Karpas-422 (cell line): ENCODE data around the gene ANXA2R. TPM values are rescaled to one million over a fixed set of nuclear protein-coding genes. Genes with fewer than 3 reads are reported as not detected.
A peak's percentile ranks its signal among the peaks of the same experiment; 100 is the strongest.
"Not testable (repeated sequence)": the region's sequence is repeated elsewhere in the genome, so short reads cannot be mapped to it uniquely, and the experiment has no call there.

ENCODE experiments used
- DNase-seq: peaks from one replicate; pipeline ENCODE4 v3.0.0-alpha.2; 2015
- H2AFZ ChIP-seq: fragments of 200-600 bp; sonication (generic); 2 replicates; pipeline ENCODE4 v1.6.1; 2014; ENCODE audit warnings: antibody characterized with exemption, low read length, mixed read lengths
- H3K27ac ChIP-seq: fragments of 200-600 bp; sonication (generic); 2 replicates; pipeline ENCODE4 v1.5.1; 2014; ENCODE audit warnings: mild to moderate bottlenecking, low read length, moderate library complexity
- H3K27me3 ChIP-seq: fragments of 200-600 bp; sonication (generic); 2 replicates; pipeline ENCODE4 v1.6.1; 2014; ENCODE audit warnings: low read length, mixed read lengths
- H3K36me3 ChIP-seq: fragments of 200-600 bp; sonication (generic); 2 replicates; pipeline ENCODE4 v1.6.1; 2014; ENCODE audit warnings: low read length, mixed read lengths; ENCODE audit not compliant: insufficient read depth
- H3K4me1 ChIP-seq: fragments of 200-600 bp; sonication (generic); 2 replicates; pipeline ENCODE4 v1.6.1; 2014; ENCODE audit warnings: mild to moderate bottlenecking, low read length, mixed read lengths
- H3K4me2 ChIP-seq: fragments of 200-600 bp; sonication (generic); 2 replicates; pipeline ENCODE4 v1.6.1; 2014; ENCODE audit warnings: low read length, low read depth, mild to moderate bottlenecking; ENCODE audit not compliant: poor library complexity, severe bottlenecking
- H3K4me3 ChIP-seq: fragments of 200-600 bp; sonication (generic); 2 replicates; pipeline ENCODE4 v1.5.1; 2014; ENCODE audit warnings: mild to moderate bottlenecking, antibody characterized with exemption, low read length, mixed read lengths
- H3K79me2 ChIP-seq: fragments of 200-600 bp; sonication (generic); 2 replicates; pipeline ENCODE4 v1.6.1; 2014; ENCODE audit warnings: mild to moderate bottlenecking, low read length, mixed read lengths
- H3K9ac ChIP-seq: fragments of 200-600 bp; sonication (generic); 2 replicates; pipeline ENCODE4 v1.6.0; 2014; ENCODE audit warnings: low read length
- H3K9me2 ChIP-seq: fragments of 200-600 bp; sonication (generic), shearing (Covaris generic); replicated peaks from 2 replicates; pipeline ENCODE4 v1.6.0; 2014; ENCODE audit warnings: mild to moderate bottlenecking, low read length, moderate library complexity; ENCODE audit not compliant: insufficient read depth
- H3K9me3 ChIP-seq: fragments of 300-700, 200-600 bp; sonication (generic); 2 replicates; pipeline ENCODE4 v1.6.1; 2014; ENCODE audit warnings: low read length, mixed read lengths
- H4K20me1 ChIP-seq: fragments of 200-600 bp; sonication (generic); 2 replicates; pipeline ENCODE4 v1.6.1; 2014; ENCODE audit warnings: mild to moderate bottlenecking, antibody characterized with exemption, low read length, low read depth; ENCODE audit not compliant: insufficient read depth
- total RNA-seq: library from RNA; depleted of rRNA; stranded (reverse); fragments of >200 nt; shearing (Covaris generic); gene quantifications from 2 replicates; pipeline ENCODE4 v1.2.3, GENCODE V29; 2014; ENCODE audit warnings: low replicate concordance

ANXA2R gene
- total RNA-seq, 1 experiment from 2014 or later: 9.0 TPM

GRCh38 chr5:43065387-43065947 lies 25.3 kb upstream of the ANXA2R start:
- no peaks in the 10 kb centered on the region for H4K20me1 ChIP-seq
- peaks cover 38% of the 10 kb centered on the region for H3K79me2 ChIP-seq
- no peaks in the 10 kb centered on the region for H3K9me3 ChIP-seq
- H2AFZ ChIP-seq: peak overlapping the region; percentile 11; the same call in 1 of the 2 replicates
- no peaks in the 10 kb centered on the region for H3K27me3 ChIP-seq
- no peaks in the 10 kb centered on the region for H3K9me2 ChIP-seq
- H3K4me1 ChIP-seq: peaks cover 38% of the 10 kb centered on the region
- H3K4me2 ChIP-seq: peak overlapping the region; percentile 94
- no peaks in the 10 kb centered on the region for H3K36me3 ChIP-seq
- peak overlapping the region; percentile 92 for H3K9ac ChIP-seq
- peak overlapping the region; percentile 90 for H3K27ac ChIP-seq
- H3K4me3 ChIP-seq: peak overlapping the region; percentile 85
- peak; percentile 81 for DNase-seq

- no peak overlapping the region for H3K27ac ChIP-seq
These were observed 23.6 kb upstream of the ANXA2R start for GRCh38 chr5:43063721-43064171.

GRCh38 chr5:43061352-43062075 lies 21.4 kb upstream of the ANXA2R start:
- Histone ChIP-seq H3K4me3 (no peak overlapping the region), H3K9me2 (no peaks in the 10 kb centered on the region), H4K20me1 (no peaks in the 10 kb centered on the region), H3K9ac (no peak overlapping the region), H3K9me3 (no peaks in the 10 kb centered on the region), H3K4me1 (peaks cover 10% of the 10 kb centered on the region), H3K36me3 (no peaks in the 10 kb centered on the region), H3K27me3 (no peaks in the 10 kb centered on the region), H3K79me2 (peaks cover 5% of the 10 kb centered on the region), H3K27ac (no peak overlapping the region), H2AFZ (no peak overlapping the region), H3K4me2 (no peak overlapping the region)
- peak; percentile 39 for DNase-seq

More at GRCh38 chr5:43063721-43064171, 23.6 kb upstream of the ANXA2R start:
- peak; percentile 40 for DNase-seq
- Histone ChIP-seq H3K9me2 (no peaks in the 10 kb centered on the region), H4K20me1 (no peaks in the 10 kb centered on the region), H3K9me3 (no peaks in the 10 kb centered on the region), H3K27me3 (no peaks in the 10 kb centered on the region), H3K36me3 (no peaks in the 10 kb centered on the region), H3K79me2 (peaks cover 28% of the 10 kb centered on the region), H2AFZ (no peak overlapping the region), H3K4me3 (no peak overlapping the region), H3K4me1 (peaks cover 26% of the 10 kb centered on the region), H3K9ac (no peak overlapping the region), H3K4me2 (no peak overlapping the region)

GRCh38 chr5:43060020-43060419 lies 19.9 kb upstream of the ANXA2R start:
- not testable (repeated sequence) for H3K27ac ChIP-seq, DNase-seq, H2AFZ ChIP-seq, H3K9me3 ChIP-seq, H3K4me3 ChIP-seq, H3K9ac ChIP-seq, H3K79me2 ChIP-seq, H3K36me3 ChIP-seq, H4K20me1 ChIP-seq, H3K4me2 ChIP-seq, H3K27me3 ChIP-seq, H3K9me2 ChIP-seq, H3K4me1 ChIP-seq

- H3K9ac ChIP-seq, DNase-seq, H3K4me1 ChIP-seq, H2AFZ ChIP-seq, H4K20me1 ChIP-seq, H3K4me3 ChIP-seq, H3K79me2 ChIP-seq, H3K36me3 ChIP-seq, H3K9me2 ChIP-seq, H3K27me3 ChIP-seq, H3K27ac ChIP-seq, H3K9me3 ChIP-seq, H3K4me2 ChIP-seq: not testable (repeated sequence)
These were observed 15.0 kb upstream of the ANXA2R start for GRCh38 chr5:43055098-43055497.

- H3K4me3 ChIP-seq: no peak overlapping the region
- no peaks in the 10 kb centered on the region for H3K79me2 ChIP-seq
- no peak overlapping the region for H3K4me2 ChIP-seq
- no peak overlapping the region for H3K27ac ChIP-seq
- H3K36me3 ChIP-seq: no peaks in the 10 kb centered on the region
- no peak overlapping the region for H3K9ac ChIP-seq
- H3K27me3 ChIP-seq: no peaks in the 10 kb centered on the region
- H2AFZ ChIP-seq: no peak overlapping the region
- H3K9me3 ChIP-seq: no peaks in the 10 kb centered on the region
- no peak for DNase-seq
- H3K4me1 ChIP-seq: no peaks in the 10 kb centered on the region
- H4K20me1 ChIP-seq: peaks cover 4% of the 10 kb centered on the region; the same call in 1 of the 2 replicates
- H3K9me2 ChIP-seq: no peaks in the 10 kb centered on the region
These were observed 11.6 kb upstream of the ANXA2R start for GRCh38 chr5:43051684-43052083.

GRCh38 chr5:43050384-43050783 lies 10.3 kb upstream of the ANXA2R start:
- Histone ChIP-seq H3K36me3 (no peaks in the 10 kb centered on the region), H3K79me2 (no peaks in the 10 kb centered on the region), H3K4me1 (no peaks in the 10 kb centered on the region), H3K9me2 (no peaks in the 10 kb centered on the region), H3K4me2 (no peak overlapping the region), H3K9me3 (no peaks in the 10 kb centered on the region), H4K20me1 (peaks cover 4% of the 10 kb centered on the region; the same call in 1 of the 2 replicates), H2AFZ (no peak overlapping the region), H3K27ac (no peak overlapping the region), H3K4me3 (no peak overlapping the region), H3K9ac (no peak overlapping the region), H3K27me3 (no peaks in the 10 kb centered on the region)
- peak; percentile 39 for DNase-seq

- Histone ChIP-seq H3K9ac (no peak overlapping the region), H3K4me3 (no peak overlapping the region), H3K4me1 (no peaks in the 10 kb centered on the region), H3K9me2 (no peaks in the 10 kb centered on the region), H3K4me2 (no peak overlapping the region), H3K27me3 (no peaks in the 10 kb centered on the region), H3K36me3 (no peaks in the 10 kb centered on the region), H3K9me3 (no peaks in the 10 kb centered on the region), H2AFZ (no peak overlapping the region), H3K79me2 (peaks cover under 1% of the 10 kb centered on the region; the same call in 1 of the 2 replicates), H3K27ac (no peak overlapping the region), H4K20me1 (peaks cover 4% of the 10 kb centered on the region; the same call in 1 of the 2 replicates)
- DNase-seq: no peak
These were observed 9.1 kb upstream of the ANXA2R start for GRCh38 chr5:43049236-43049635.
